A549 (cell line): ENCODE measurements around the gene SETBP1.

Source experiments
- BHLHE40 ChIP-seq: IDR thresholded peaks from 2 replicates; pipeline ENCODE4 v1.6.1; 2012; ENCODE audit warnings: low read depth, low read length, inconsistent platforms
- CEBPB ChIP-seq, 2 experiments: fragments of >200 bp in 1 of 2; sonication (Bioruptor Twin) in 1 of 2; formaldehyde crosslinking in 1 of 2; IDR thresholded peaks; 2 replicates each; pipeline ENCODE4 v1.6.1; 2012 to 2016
- CHD2 ChIP-seq: fragments of 150-350 bp; IDR thresholded peaks from 2 replicates; pipeline ENCODE4 v1.6.1; 2014; ENCODE audit warnings: low read length; ENCODE audit not compliant: partially characterized antibody
- FOXS1 ChIP-seq: fragments of 250-450 bp; sonication (Bioruptor Pico); IDR thresholded peaks from 2 replicates; pipeline ENCODE4 v1.5.0; 2020; ENCODE audit warnings: mild to moderate bottlenecking, moderate library complexity
- JUN ChIP-seq, 2 experiments: fragments of >200 bp; sonication (Bioruptor Twin); formaldehyde crosslinking; IDR thresholded peaks; 2 replicates in 1 of 2; 3 replicates in 1 of 2; pipeline ENCODE4 v1.6.1; 2016 to 2017
- JUNB ChIP-seq: fragments of >200 bp; sonication (Bioruptor Twin); formaldehyde crosslinking; IDR thresholded peaks from 2 replicates; pipeline ENCODE4 v1.6.1; 2016
- NR3C1 ChIP-seq: fragments of >200 bp; sonication (Bioruptor Twin); formaldehyde crosslinking; IDR thresholded peaks from 3 replicates; pipeline ENCODE4 v1.6.1; 2017
- POLR2A ChIP-seq: IDR thresholded peaks from 2 replicates; pipeline ENCODE4 v1.6.1; 2012; ENCODE audit warnings: mild to moderate bottlenecking, low read length
- RNF2 ChIP-seq: fragments of 200-600 bp; sonication (generic); IDR thresholded peaks from 2 replicates; pipeline ENCODE4 v1.6.1; 2016; ENCODE audit warnings: low read depth, mild to moderate bottlenecking, antibody characterized with exemption, moderate library complexity, borderline replicate concordance
- SMC3 ChIP-seq: fragments of >200 bp; sonication (Bioruptor Twin); formaldehyde crosslinking; IDR thresholded peaks from 3 replicates; pipeline ENCODE4 v1.6.1; 2018; ENCODE audit warnings: inconsistent platforms
- TF ChIP-seq, protein P1 (sequence below): fragments of >200 bp; sonication (Bioruptor Twin); formaldehyde crosslinking; IDR thresholded peaks from 3 replicates; pipeline ENCODE4 v1.5.1; 2016
- TF ChIP-seq, protein P2 (sequence below): fragments of 150-350 bp; IDR thresholded peaks from 2 replicates; pipeline ENCODE4 v1.6.1; 2014; ENCODE audit warnings: low read depth, mild to moderate bottlenecking, low read length
- TF ChIP-seq, protein P3 (sequence below): IDR thresholded peaks from 2 replicates; pipeline ENCODE4 v1.6.1; 2012

DNA sequence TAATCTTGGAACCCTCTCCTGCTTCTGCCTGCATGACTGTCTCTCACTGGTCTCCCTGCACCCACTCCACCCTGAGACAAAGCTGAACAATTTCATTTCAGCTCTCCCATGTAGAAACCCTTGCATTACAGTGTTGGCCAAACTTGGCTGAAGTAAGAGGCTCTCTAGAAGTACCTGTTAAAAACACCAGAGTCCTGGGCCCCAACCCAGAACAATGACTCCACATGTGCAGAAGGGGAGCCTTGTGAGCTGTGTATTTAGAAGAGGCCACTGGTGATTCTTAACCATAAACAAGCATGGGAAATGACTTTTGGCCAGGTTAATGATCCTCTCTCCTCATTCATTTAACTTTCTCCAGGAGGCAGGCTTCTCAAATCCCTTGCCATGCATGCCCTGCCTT is 254.8 kb downstream of the SETBP1 start:
- TF ChIP-seq NR3C1 (no peak), SMC3 (no peak), JUN (IDR thresholded peaks at IDR 0.05) (no peak), FOXS1 (CRISPR knock-in tag) (no peak), POLR2A (no peak), BHLHE40 (no peak), JUNB (no peak), CHD2 (no peak), RNF2 (no peak), CEBPB (IDR thresholded peaks at IDR 0.05) (no peak)
- TF ChIP-seq, protein P1, sequence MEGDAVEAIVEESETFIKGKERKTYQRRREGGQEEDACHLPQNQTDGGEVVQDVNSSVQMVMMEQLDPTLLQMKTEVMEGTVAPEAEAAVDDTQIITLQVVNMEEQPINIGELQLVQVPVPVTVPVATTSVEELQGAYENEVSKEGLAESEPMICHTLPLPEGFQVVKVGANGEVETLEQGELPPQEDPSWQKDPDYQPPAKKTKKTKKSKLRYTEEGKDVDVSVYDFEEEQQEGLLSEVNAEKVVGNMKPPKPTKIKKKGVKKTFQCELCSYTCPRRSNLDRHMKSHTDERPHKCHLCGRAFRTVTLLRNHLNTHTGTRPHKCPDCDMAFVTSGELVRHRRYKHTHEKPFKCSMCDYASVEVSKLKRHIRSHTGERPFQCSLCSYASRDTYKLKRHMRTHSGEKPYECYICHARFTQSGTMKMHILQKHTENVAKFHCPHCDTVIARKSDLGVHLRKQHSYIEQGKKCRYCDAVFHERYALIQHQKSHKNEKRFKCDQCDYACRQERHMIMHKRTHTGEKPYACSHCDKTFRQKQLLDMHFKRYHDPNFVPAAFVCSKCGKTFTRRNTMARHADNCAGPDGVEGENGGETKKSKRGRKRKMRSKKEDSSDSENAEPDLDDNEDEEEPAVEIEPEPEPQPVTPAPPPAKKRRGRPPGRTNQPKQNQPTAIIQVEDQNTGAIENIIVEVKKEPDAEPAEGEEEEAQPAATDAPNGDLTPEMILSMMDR = no peak
- TF ChIP-seq, protein P2, sequence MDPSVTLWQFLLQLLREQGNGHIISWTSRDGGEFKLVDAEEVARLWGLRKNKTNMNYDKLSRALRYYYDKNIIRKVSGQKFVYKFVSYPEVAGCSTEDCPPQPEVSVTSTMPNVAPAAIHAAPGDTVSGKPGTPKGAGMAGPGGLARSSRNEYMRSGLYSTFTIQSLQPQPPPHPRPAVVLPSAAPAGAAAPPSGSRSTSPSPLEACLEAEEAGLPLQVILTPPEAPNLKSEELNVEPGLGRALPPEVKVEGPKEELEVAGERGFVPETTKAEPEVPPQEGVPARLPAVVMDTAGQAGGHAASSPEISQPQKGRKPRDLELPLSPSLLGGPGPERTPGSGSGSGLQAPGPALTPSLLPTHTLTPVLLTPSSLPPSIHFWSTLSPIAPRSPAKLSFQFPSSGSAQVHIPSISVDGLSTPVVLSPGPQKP = no peak
- TF ChIP-seq, protein P3, sequence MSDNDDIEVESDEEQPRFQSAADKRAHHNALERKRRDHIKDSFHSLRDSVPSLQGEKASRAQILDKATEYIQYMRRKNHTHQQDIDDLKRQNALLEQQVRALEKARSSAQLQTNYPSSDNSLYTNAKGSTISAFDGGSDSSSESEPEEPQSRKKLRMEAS = no peak
